H1 (cell line): ENCODE data around the gene MPRIP. TPM values are rescaled to one million over a fixed set of nuclear protein-coding genes. Genes with fewer than 3 reads are reported as not detected.

Source experiments
- CTCF ChIA-PET: fragments of 300-600 bp; sonication (Branson Sonifier 250); formaldehyde crosslinking; loops from one replicate; lab custom pipeline; 2021; ENCODE audit not compliant: partially characterized antibody; lab: Charles Lee
- POLR2A ChIA-PET: fragments of 300-600 bp; sonication (Branson Sonifier 250); formaldehyde crosslinking; loops from one replicate; lab custom pipeline; 2021; ENCODE audit warnings: inconsistent platforms; ENCODE audit not compliant: partially characterized antibody; lab: Charles Lee
- DNase-seq, 2 experiments: peaks; one replicate each; pipeline versions ENCODE4 v3.0.0 to v3.0.0-alpha.2; 2010 to 2022; ENCODE audit warnings: low spot score in 2 of 2, low read depth in 1 of 2, mixed read lengths in 1 of 2
- FAIRE-seq: peaks from 2 replicates; lab custom pipeline; 2011; peaks lifted over from hg19 to GRCh38; lab: Jason Lieb, UNC
- H2AFZ ChIP-seq: 2 replicates; pipeline ENCODE4 v1.8.1; 2012; ENCODE audit warnings: low read length, inconsistent platforms
- H2AK5ac ChIP-seq: 2 replicates; pipeline ENCODE4 v1.6.1; 2013; ENCODE audit warnings: low read depth, low read length
- H2BK120ac ChIP-seq: replicated peaks from 2 replicates; pipeline ENCODE3; 2013; ENCODE audit warnings: low read depth, low read length, inconsistent platforms
- H2BK12ac ChIP-seq: 2 replicates; pipeline ENCODE4 v1.6.1; 2013; ENCODE audit warnings: low read depth, low read length
- H2BK15ac ChIP-seq: 2 replicates; pipeline ENCODE4 v1.6.1; 2013; ENCODE audit warnings: low read length
- H2BK20ac ChIP-seq: 2 replicates; pipeline ENCODE4 v1.6.1; 2013; ENCODE audit warnings: low read length
- H2BK5ac ChIP-seq: 2 replicates; pipeline ENCODE4 v1.6.1; 2013; ENCODE audit warnings: low read depth, low read length
- H3K14ac ChIP-seq: 2 replicates; pipeline ENCODE4 v1.6.1; 2013; ENCODE audit warnings: inconsistent platforms; ENCODE audit not compliant: insufficient read length
- H3K18ac ChIP-seq: 2 replicates; pipeline ENCODE4 v1.6.1; 2013; ENCODE audit warnings: low read length; ENCODE audit errors: extremely low read depth
- H3K23ac ChIP-seq: 2 replicates; pipeline ENCODE4 v1.6.1; 2013; ENCODE audit warnings: inconsistent platforms; ENCODE audit not compliant: insufficient read length
- H3K23me2 ChIP-seq: 2 replicates; pipeline ENCODE4 v1.6.1; 2013; ENCODE audit warnings: low read depth, low read length
- H3K27ac ChIP-seq: 2 replicates; pipeline ENCODE4 v1.6.1; 2011; ENCODE audit warnings: low read depth, low read length, inconsistent platforms
- H3K27me3 ChIP-seq, 4 experiments: replicated peaks in 1 of 4; 1 replicate in 1 of 4; 2 replicates in 3 of 4; pipeline versions ENCODE4 v1.6.1 to v1.8.1; 2011 to 2013; ENCODE audit warnings: low read length in 3 of 4, mild to moderate bottlenecking in 3 of 4, inconsistent platforms in 2 of 4, mixed read lengths in 2 of 4, moderate library complexity in 1 of 4; ENCODE audit not compliant: control insufficient read depth in 3 of 4, insufficient read depth in 3 of 4; ENCODE audit errors: extremely low read depth in 1 of 4
- H3K36me3 ChIP-seq, 4 experiments: 2 replicates each; pipeline versions ENCODE4 v1.6.1 to v1.8.1; 2011 to 2013; ENCODE audit warnings: mild to moderate bottlenecking in 4 of 4, low read length in 3 of 4, moderate library complexity in 2 of 4, control low read depth in 1 of 4, inconsistent platforms in 1 of 4; ENCODE audit not compliant: insufficient read depth in 4 of 4, control insufficient read depth in 2 of 4
- H3K4ac ChIP-seq: replicated peaks from 2 replicates; pipeline ENCODE3; 2013; ENCODE audit warnings: low read length, low read depth, mixed read lengths, inconsistent platforms; ENCODE audit not compliant: insufficient read length
- H3K4me1 ChIP-seq, 4 experiments: replicated peaks in 1 of 4; 1 replicate in 1 of 4; 2 replicates in 3 of 4; pipeline versions ENCODE4 v1.6.1 to v1.8.1; 2011 to 2013; ENCODE audit warnings: low read length in 3 of 4, inconsistent platforms in 2 of 4, mixed read lengths in 1 of 4; ENCODE audit not compliant: insufficient read depth in 4 of 4, control insufficient read depth in 3 of 4
- H3K4me2 ChIP-seq, 2 experiments: 2 replicates each; pipeline versions ENCODE4 v1.6.1 to v1.8.1; 2011 to 2013; ENCODE audit warnings: low read depth in 2 of 2, low read length in 2 of 2, control low read depth in 1 of 2, inconsistent platforms in 1 of 2, mild to moderate bottlenecking in 1 of 2; ENCODE audit not compliant: insufficient read depth in 1 of 2
- H3K4me3 ChIP-seq, 4 experiments: fragments of 200-600, 300-600 bp in 1 of 4; sonication (generic), shearing (Covaris generic), sonication (Bioruptor Twin) in 1 of 4; 2 replicates each; pipeline versions ENCODE4 v1.5.1 to v1.8.1; 2011 to 2016; ENCODE audit warnings: low read length in 4 of 4, low read depth in 3 of 4, control low read depth in 2 of 4, inconsistent platforms in 2 of 4, mild to moderate bottlenecking in 2 of 4, mixed read lengths in 1 of 4, moderate library complexity in 1 of 4; ENCODE audit not compliant: insufficient read depth in 2 of 4; ENCODE audit errors: extremely low read depth in 1 of 4
- H3K56ac ChIP-seq: replicated peaks from 2 replicates; pipeline ENCODE3; 2013; ENCODE audit warnings: low read depth, mild to moderate bottlenecking, mixed read lengths, low read length, inconsistent platforms; ENCODE audit not compliant: insufficient read length
- H3K79me1 ChIP-seq: 2 replicates; pipeline ENCODE4 v1.6.1; 2013; ENCODE audit warnings: low read depth, low read length, control low read depth
- H3K79me2 ChIP-seq, 2 experiments: 2 replicates each; pipeline versions ENCODE4 v1.6.1 to v1.8.1; 2012 to 2013; ENCODE audit warnings: low read length in 2 of 2, mild to moderate bottlenecking in 2 of 2, inconsistent platforms in 1 of 2; ENCODE audit not compliant: insufficient read depth in 2 of 2, control insufficient read depth in 1 of 2
- H3K9ac ChIP-seq, 4 experiments: replicated peaks in 1 of 4; 1 replicate in 1 of 4; 2 replicates in 3 of 4; pipeline versions ENCODE4 v1.6.1 to v1.8.1; 2011 to 2013; ENCODE audit warnings: low read depth in 3 of 4, low read length in 3 of 4, control low read depth in 2 of 4, mild to moderate bottlenecking in 2 of 4, moderate library complexity in 2 of 4, inconsistent platforms in 1 of 4; ENCODE audit errors: extremely low read depth in 1 of 4
- H3K9me3 ChIP-seq, 2 experiments: 2 replicates each; pipeline versions ENCODE4 v1.6.1 to v1.8.1; 2012 to 2013; ENCODE audit warnings: mild to moderate bottlenecking in 2 of 2, moderate library complexity in 2 of 2, control low read depth in 1 of 2, inconsistent platforms in 1 of 2, low read depth in 1 of 2, low read length in 1 of 2, mixed read lengths in 1 of 2; ENCODE audit not compliant: insufficient read depth in 2 of 2
- H4K20me1 ChIP-seq, 2 experiments: replicated peaks in 1 of 2; 2 replicates each; pipeline versions ENCODE3 to v1.8.1; 2011 to 2013; ENCODE audit warnings: inconsistent platforms in 2 of 2, low read length in 2 of 2, mild to moderate bottlenecking in 1 of 2; ENCODE audit not compliant: insufficient read depth in 2 of 2, control insufficient read depth in 1 of 2
- H4K5ac ChIP-seq: 2 replicates; pipeline ENCODE4 v1.6.1; 2013; ENCODE audit warnings: low read length, low read depth, mixed read lengths, inconsistent platforms; ENCODE audit not compliant: insufficient read length
- H4K8ac ChIP-seq: 2 replicates; pipeline ENCODE4 v1.8.0; 2013; ENCODE audit warnings: mild to moderate bottlenecking, moderate library complexity, low read length, inconsistent platforms; ENCODE audit not compliant: insufficient read depth; ENCODE audit errors: extremely low read depth
- H4K91ac ChIP-seq: replicated peaks from 2 replicates; pipeline ENCODE3; 2013; ENCODE audit warnings: low read length, mixed read lengths, inconsistent platforms; ENCODE audit not compliant: insufficient read length
- CHD1 ChIP-seq: IDR thresholded peaks from 2 replicates; pipeline ENCODE4 v1.6.1; 2012; ENCODE audit warnings: low read depth, low read length, improper control_type of control experiment
- EP300 ChIP-seq, 2 experiments: IDR thresholded peaks; 1 replicate in 1 of 2; 2 replicates in 1 of 2; pipeline ENCODE4 v1.6.1; 2011 to 2012; ENCODE audit warnings: low read depth in 2 of 2, low read length in 2 of 2, mild to moderate bottlenecking in 2 of 2, borderline replicate concordance in 1 of 2, inconsistent platforms in 1 of 2, moderate library complexity in 1 of 2
- GTF2F1 ChIP-seq: IDR thresholded peaks from 2 replicates; pipeline ENCODE4 v1.6.1; 2012; ENCODE audit warnings: low read depth, low read length, improper control_type of control experiment, borderline replicate concordance
- KDM1A ChIP-seq: fragments of 200-600, 300-600 bp; sonication (generic); IDR thresholded peaks from 2 replicates; pipeline ENCODE4 v1.7.1; 2016; ENCODE audit warnings: mild to moderate bottlenecking, low read length, borderline replicate concordance
- MAFK ChIP-seq: IDR thresholded peaks from 2 replicates; pipeline ENCODE4 v1.6.1; 2012; ENCODE audit warnings: low read depth, mild to moderate bottlenecking, improper control_type of control experiment, low read length
- POLR2AphosphoS5 ChIP-seq: IDR thresholded peaks from 2 replicates; pipeline ENCODE4 v1.6.1; 2011; ENCODE audit warnings: low read depth, low read length
- POU5F1 ChIP-seq: IDR thresholded peaks from 2 replicates; pipeline ENCODE4 v1.6.1; 2011; ENCODE audit warnings: low read depth, mild to moderate bottlenecking, low read length, moderate library complexity
- RXRA ChIP-seq: IDR thresholded peaks from 2 replicates; pipeline ENCODE4 v1.6.1; 2011; ENCODE audit warnings: low read depth, mild to moderate bottlenecking, low read length, moderate library complexity; ENCODE audit not compliant: insufficient read depth
- SP2 ChIP-seq: IDR thresholded peaks from 2 replicates; pipeline ENCODE4 v1.6.1; 2012; ENCODE audit warnings: mild to moderate bottlenecking, low read length, inconsistent platforms
- TAF1 ChIP-seq: IDR thresholded peaks from 2 replicates; pipeline ENCODE4 v1.6.1; 2011; ENCODE audit warnings: mild to moderate bottlenecking, low read depth, low read length
- TAF7 ChIP-seq: optimal IDR thresholded peaks from 2 replicates; pipeline ENCODE3; 2011; ENCODE audit warnings: low read depth, mild to moderate bottlenecking, inconsistent platforms, low read length, moderate library complexity, borderline replicate concordance
- TBP ChIP-seq: IDR thresholded peaks from 2 replicates; pipeline ENCODE4 v1.6.1; 2011; ENCODE audit warnings: low read depth, low read length, improper control_type of control experiment
- TCF12 ChIP-seq: IDR thresholded peaks from 2 replicates; pipeline ENCODE4 v1.6.1; 2011; ENCODE audit warnings: low read depth, mild to moderate bottlenecking, low read length
- TEAD4 ChIP-seq: IDR thresholded peaks from 2 replicates; pipeline ENCODE4 v1.6.1; 2012; ENCODE audit warnings: low read depth, low read length, inconsistent platforms, mixed read lengths
- ZNF274 ChIP-seq: IDR thresholded peaks from 2 replicates; pipeline ENCODE4 v1.7.0; 2012; ENCODE audit warnings: low read length, borderline replicate concordance; ENCODE audit errors: extremely low read depth
- WGBS, 2 experiments: shearing (Covaris generic) in 1 of 2; methylation state at CpG; one replicate each; pipeline versions ENCODE4 v1.1.6 to v1.1.7; 2013 to 2015; ENCODE audit warnings: low lambda C conversion rate in 2 of 2, mixed read lengths in 2 of 2, inconsistent platforms in 1 of 2, low coverage in 1 of 2, missing lambda C conversion rate in 1 of 2; ENCODE audit not compliant: insufficient replicate concordance in 2 of 2, insufficient coverage in 1 of 2, insufficient read length in 1 of 2; ENCODE audit errors: extremely low coverage in 1 of 2, missing lambda C conversion rate in 1 of 2; 5-methylcytosine and 5-hydroxymethylcytosine counted together
- polyA plus RNA-seq, 7 experiments: library from polyadenylated mRNA; depleted of rRNA in 3 of 7; stranded (reverse) in 5 of 7; unstranded in 2 of 7; fragments of >200 nt in 5 of 7; fragments of 200-250 nt in 2 of 7; gene quantifications; 1 replicate in 5 of 7; 2 replicates in 1 of 7; 4 replicates in 1 of 7; pipeline versions ENCODE4 v1.2.1 to v1.2.3, GENCODE V29; 2011 to 2013; ENCODE audit warnings: missing spikeins in 2 of 7, mixed read lengths in 2 of 7
- total RNA-seq: library from RNA; stranded (reverse); fragmentation: NEBNext Ultra II Directional; extraction: Animal tissue kit (Norgen Biotek cat#: 25700); gene quantifications from 2 replicates; pipeline ENCODE4 v1.2.1, GENCODE V29; 2021

The MPRIP gene
- total and polyA plus RNA-seq, 2 of the 8 experiments (the other 6 are each of a cell fraction or from before 2014, with no cell fraction given), result 48.6 to 146 TPM

- CTCF ChIA-PET, result interaction anchor here (0.7 to 1.5 kb wide), 2 partner anchors 45 to 56 kb away, joined by 3 to 4 read pairs; no protein-coding TSS in a partner anchor
- WGBS, 2 experiments, result 100% methylated on average over 1 of the region's 1 CpG; no CpG with 5 or more reads in 1 of the 2 experiments
- TF ChIP-seq EP300 (IDR thresholded peaks at IDR 0.05; ENCODE audit: borderline replicate concordance in 1 of 2, low read depth in 2 of 2, low read length in 2 of 2) (no peak), CHD1 (no peak), TBP (no peak), TCF12 (no peak), KDM1A (no peak), SP2 (no peak), TEAD4 (no peak), GTF2F1 (no peak), POLR2AphosphoS5 (no peak), RXRA (no peak), MAFK (no peak), TAF1 (no peak), TAF7 (no peak), POU5F1 (no peak), ZNF274 (no peak)
Measured at GRCh38 chr17:17198281-17198680, 156.0 kb downstream of the MPRIP start.

More at GRCh38 chr17:17198281-17198680, 156.0 kb downstream of the MPRIP start:
- no peak for DNase-seq
- H3K18ac ChIP-seq, result no peak overlapping the region
- POLR2A ChIA-PET, result interaction anchor here (0.6 to 1.9 kb wide), 3 partner anchors 9 to 823 kb away, joined by 3 to 4 read pairs (median 3); no protein-coding TSS in a partner anchor
- H3K14ac ChIP-seq, result no peak overlapping the region
- H3K4ac ChIP-seq, result no peak overlapping the region
- H4K8ac ChIP-seq, result no peak overlapping the region
- H2BK20ac ChIP-seq, result no peak overlapping the region
- H2BK120ac ChIP-seq, result no peak overlapping the region
- H3K23ac ChIP-seq, result no peak overlapping the region
- H3K4me3 ChIP-seq, result no peak overlapping the region
- no peaks in the 10 kb centered on the region for H3K79me2 ChIP-seq
- H3K9me3 ChIP-seq, result no peaks in the 10 kb centered on the region
- no peak overlapping the region for H2BK12ac ChIP-seq
- no peak overlapping the region for H4K5ac ChIP-seq
- H2BK5ac ChIP-seq, result no peak overlapping the region
- no peak overlapping the region for H2AFZ ChIP-seq
- H3K4me1 ChIP-seq, result no peaks in the 10 kb centered on the region; a peak in 1 of 7 replicates
- H4K91ac ChIP-seq, result no peak overlapping the region
- H2AK5ac ChIP-seq, result no peak overlapping the region
- H3K79me1 ChIP-seq, result no peaks in the 10 kb centered on the region
- no peak overlapping the region for H3K56ac ChIP-seq
- no peak overlapping the region for H3K27ac ChIP-seq
- no peaks in the 10 kb centered on the region for H3K27me3 ChIP-seq
- FAIRE-seq, result no peak
- no peak overlapping the region for H2BK15ac ChIP-seq
- no peaks in the 10 kb centered on the region for H3K36me3 ChIP-seq
- H3K4me2 ChIP-seq, result no peak overlapping the region
- no peaks in the 10 kb centered on the region for H3K23me2 ChIP-seq
- no peak overlapping the region for H3K9ac ChIP-seq
- no peaks in the 10 kb centered on the region for H4K20me1 ChIP-seq
